ENCODE data around the gene NELL2.

Gene NELL2

GRCh38 chr12:44542716-44543115, 333.4 kb downstream of the NELL2 start:
- no peak overlapping the region for H2BK120ac ChIP-seq (ENCODE audit: low read depth, low read length)
- DNase-seq: no peak

GRCh38 chr12:44537354-44537753, 338.8 kb downstream of the NELL2 start:
- H2BK12ac ChIP-seq (ENCODE audit: low read length in 2 of 2): no peak overlapping the region
- H3K36me3 ChIP-seq (ENCODE audit: control insufficient read depth in 1 of 2, insufficient read depth in 2 of 2, low read depth in 1 of 2, low read length in 2 of 2): no peaks in the 10 kb centered on the region
- no peak overlapping the region for H2BK15ac ChIP-seq (ENCODE audit: low read depth, poor library complexity, severe bottlenecking)
- no peak overlapping the region for H3K27ac ChIP-seq (ENCODE audit: low read length, poor library complexity, severe bottlenecking)
- H3K4ac ChIP-seq (ENCODE audit: low read depth in 1 of 2, low read length in 2 of 2): no peak overlapping the region
- H2BK5ac ChIP-seq (ENCODE audit: low read depth, low read length, poor library complexity, severe bottlenecking): no peak overlapping the region
- no peaks in the 10 kb centered on the region for H3K4me1 ChIP-seq (ENCODE audit: control insufficient read depth, insufficient read depth, low read depth, low read length)
- H3K9me3 ChIP-seq (ENCODE audit: control insufficient read depth, low read length): no peaks in the 10 kb centered on the region
- no peak overlapping the region for H3K23ac ChIP-seq (ENCODE audit: low read length in 2 of 2)
- H3K9ac ChIP-seq (ENCODE audit: low read length): no peak overlapping the region
- H3K27me3 ChIP-seq (ENCODE audit: control insufficient read depth in 1 of 2, insufficient read depth in 1 of 2, low read length in 2 of 2): no peaks in the 10 kb centered on the region
- no peaks in the 10 kb centered on the region for H3K79me1 ChIP-seq (replicated peaks; ENCODE audit: low read length, poor library complexity, severe bottlenecking)
- no peak overlapping the region for H4K91ac ChIP-seq (ENCODE audit: low read length)
- H3K4me3 ChIP-seq (ENCODE audit: insufficient read depth in 1 of 2, low read depth in 1 of 2, low read length in 2 of 2): no peak overlapping the region
- no peak overlapping the region for H2BK120ac ChIP-seq (ENCODE audit: low read depth, low read length)
- H3K4me2 ChIP-seq (ENCODE audit: low read length, poor library complexity, severe bottlenecking): no peak overlapping the region
- H3K14ac ChIP-seq (ENCODE audit: low read length in 2 of 2): no peak overlapping the region
- no peak overlapping the region for H4K8ac ChIP-seq (ENCODE audit: low read length)
- no peak overlapping the region for H2AK5ac ChIP-seq (ENCODE audit: low read length, severe bottlenecking)
- no peak for DNase-seq
- H2AFZ ChIP-seq (ENCODE audit: low read depth, low read length): no peak overlapping the region
- H3K18ac ChIP-seq (ENCODE audit: low read depth in 1 of 2, low read length in 2 of 2): no peak overlapping the region

More at GRCh38 chr12:44542716-44543115, 333.4 kb downstream of the NELL2 start:
- H2AFZ ChIP-seq (ENCODE audit: low read depth, low read length): no peak overlapping the region
- H3K4ac ChIP-seq (ENCODE audit: low read depth in 1 of 2, low read length in 2 of 2): no peak overlapping the region
- no peaks in the 10 kb centered on the region for H3K9me3 ChIP-seq (ENCODE audit: control insufficient read depth, low read length)
- no peak overlapping the region for H3K9ac ChIP-seq (ENCODE audit: low read length)
- H3K79me1 ChIP-seq (replicated peaks; ENCODE audit: low read length, poor library complexity, severe bottlenecking): no peaks in the 10 kb centered on the region
- no peak overlapping the region for H4K8ac ChIP-seq (ENCODE audit: low read length)
- H3K27ac ChIP-seq (ENCODE audit: low read length, poor library complexity, severe bottlenecking): no peak overlapping the region
- H2AK5ac ChIP-seq (ENCODE audit: low read length, severe bottlenecking): no peak overlapping the region
- H3K27me3 ChIP-seq (ENCODE audit: control insufficient read depth in 1 of 2, insufficient read depth in 1 of 2, low read length in 2 of 2): no peaks in the 10 kb centered on the region
- no peak overlapping the region for H2BK15ac ChIP-seq (ENCODE audit: low read depth, poor library complexity, severe bottlenecking)
- no CpG with 5 or more reads among the region's 1 CpG for WGBS
- no peak overlapping the region for H3K4me2 ChIP-seq (ENCODE audit: low read length, poor library complexity, severe bottlenecking)
- H3K36me3 ChIP-seq (ENCODE audit: control insufficient read depth in 1 of 2, insufficient read depth in 2 of 2, low read depth in 1 of 2, low read length in 2 of 2): no peaks in the 10 kb centered on the region
- H2BK12ac ChIP-seq (ENCODE audit: low read length in 2 of 2): no peak overlapping the region
- no peak overlapping the region for H4K91ac ChIP-seq (ENCODE audit: low read length)
- H2BK5ac ChIP-seq (ENCODE audit: low read depth, low read length, poor library complexity, severe bottlenecking): no peak overlapping the region
- H3K4me3 ChIP-seq (ENCODE audit: insufficient read depth in 1 of 2, low read depth in 1 of 2, low read length in 2 of 2): no peak overlapping the region
- no peak overlapping the region for H3K14ac ChIP-seq (ENCODE audit: low read length in 2 of 2)
- no peaks in the 10 kb centered on the region for H3K4me1 ChIP-seq (ENCODE audit: control insufficient read depth, insufficient read depth, low read depth, low read length)
- no peak overlapping the region for H3K18ac ChIP-seq (ENCODE audit: low read depth in 1 of 2, low read length in 2 of 2)
- H3K23ac ChIP-seq (ENCODE audit: low read length in 2 of 2): no peak overlapping the region

- Histone ChIP-seq H3K27ac (ENCODE audit: low read length, poor library complexity, severe bottlenecking) (no peak overlapping the region), H3K4me3 (ENCODE audit: insufficient read depth in 1 of 2, low read depth in 1 of 2, low read length in 2 of 2) (no peak overlapping the region), H4K91ac (ENCODE audit: low read length) (no peak overlapping the region), H2BK12ac (ENCODE audit: low read length in 2 of 2) (no peak overlapping the region), H2BK5ac (ENCODE audit: low read depth, low read length, poor library complexity, severe bottlenecking) (no peak overlapping the region), H3K18ac (ENCODE audit: low read depth in 1 of 2, low read length in 2 of 2) (no peak overlapping the region), H3K23ac (ENCODE audit: low read length in 2 of 2) (no peak overlapping the region), H3K14ac (ENCODE audit: low read length in 2 of 2) (no peak overlapping the region), H3K9me3 (ENCODE audit: control insufficient read depth, low read length) (no peaks in the 10 kb centered on the region), H2AFZ (ENCODE audit: low read depth, low read length) (no peak overlapping the region), H2BK15ac (ENCODE audit: low read depth, poor library complexity, severe bottlenecking) (no peak overlapping the region), H3K27me3 (ENCODE audit: control insufficient read depth in 1 of 2, insufficient read depth in 1 of 2, low read length in 2 of 2) (no peaks in the 10 kb centered on the region), H3K4ac (ENCODE audit: low read depth in 1 of 2, low read length in 2 of 2) (no peak overlapping the region), H3K4me2 (ENCODE audit: low read length, poor library complexity, severe bottlenecking) (no peak overlapping the region), H4K8ac (ENCODE audit: low read length) (no peak overlapping the region), H2BK120ac (ENCODE audit: low read depth, low read length) (no peak overlapping the region), H3K9ac (ENCODE audit: low read length) (no peak overlapping the region), H3K4me1 (ENCODE audit: control insufficient read depth, insufficient read depth, low read depth, low read length) (no peaks in the 10 kb centered on the region), H2AK5ac (ENCODE audit: low read length, severe bottlenecking) (no peak overlapping the region), H3K36me3 (ENCODE audit: control insufficient read depth in 1 of 2, insufficient read depth in 2 of 2, low read depth in 1 of 2, low read length in 2 of 2) (no peaks in the 10 kb centered on the region), H3K79me1 (replicated peaks; ENCODE audit: low read length, poor library complexity, severe bottlenecking) (no peaks in the 10 kb centered on the region)
- 71% methylated on average over 1 of the region's 1 CpG for WGBS
- no peak for DNase-seq
Observed at GRCh38 chr12:44532940-44533339, 343.2 kb downstream of the NELL2 start.

- no peak overlapping the region for H3K4ac ChIP-seq (ENCODE audit: low read depth in 1 of 2, low read length in 2 of 2)
- H3K4me1 ChIP-seq (ENCODE audit: control insufficient read depth, insufficient read depth, low read depth, low read length): no peaks in the 10 kb centered on the region
- H2AK5ac ChIP-seq (ENCODE audit: low read length, severe bottlenecking): no peak overlapping the region
- H2BK12ac ChIP-seq (ENCODE audit: low read length in 2 of 2): no peak overlapping the region
- H3K18ac ChIP-seq (ENCODE audit: low read depth in 1 of 2, low read length in 2 of 2): no peak overlapping the region
- H2BK15ac ChIP-seq (ENCODE audit: low read depth, poor library complexity, severe bottlenecking): no peak overlapping the region
- no peak overlapping the region for H2BK5ac ChIP-seq (ENCODE audit: low read depth, low read length, poor library complexity, severe bottlenecking)
- H4K8ac ChIP-seq (ENCODE audit: low read length): no peak overlapping the region
- 96% methylated on average over 1 of the region's 2 CpGs for WGBS
- no peak overlapping the region for H2AFZ ChIP-seq (ENCODE audit: low read depth, low read length)
- no peak overlapping the region for H3K4me3 ChIP-seq (ENCODE audit: insufficient read depth in 1 of 2, low read depth in 1 of 2, low read length in 2 of 2)
- no peaks in the 10 kb centered on the region for H3K79me1 ChIP-seq (replicated peaks; ENCODE audit: low read length, poor library complexity, severe bottlenecking)
- no peak overlapping the region for H4K91ac ChIP-seq (ENCODE audit: low read length)
- no peak for DNase-seq
- no peak overlapping the region for H3K27ac ChIP-seq (ENCODE audit: low read length, poor library complexity, severe bottlenecking)
- no peaks in the 10 kb centered on the region for H3K27me3 ChIP-seq (ENCODE audit: control insufficient read depth in 1 of 2, insufficient read depth in 1 of 2, low read length in 2 of 2)
- H3K14ac ChIP-seq (ENCODE audit: low read length in 2 of 2): no peak overlapping the region
- H3K4me2 ChIP-seq (ENCODE audit: low read length, poor library complexity, severe bottlenecking): no peak overlapping the region
- no peak overlapping the region for H3K9ac ChIP-seq (ENCODE audit: low read length)
- H3K36me3 ChIP-seq (ENCODE audit: control insufficient read depth in 1 of 2, insufficient read depth in 2 of 2, low read depth in 1 of 2, low read length in 2 of 2): no peaks in the 10 kb centered on the region
- no peak overlapping the region for H3K23ac ChIP-seq (ENCODE audit: low read length in 2 of 2)
- H3K9me3 ChIP-seq (ENCODE audit: control insufficient read depth, low read length): no peaks in the 10 kb centered on the region
- no peak overlapping the region for H2BK120ac ChIP-seq (ENCODE audit: low read depth, low read length)
Observed at GRCh38 chr12:44531320-44531971, 344.7 kb downstream of the NELL2 start.

Measured in mesenchymal stem cell (in vitro differentiated cells and primary cell).